HG03521 (cell line): ENCODE measurements around the gene LDLRAD4.
A peak's percentile ranks its signal among the peaks of the same experiment; 100 is the strongest.

Source experiments
- ATAC-seq: cut with Tn5 transposase; IDR thresholded peaks from one replicate; pipeline ENCODE4 v1.9.1; 2021; ENCODE audit warnings: mild to moderate bottlenecking, moderate library complexity; ENCODE audit not compliant: unreplicated experiment

LDLRAD4 gene

DNA sequence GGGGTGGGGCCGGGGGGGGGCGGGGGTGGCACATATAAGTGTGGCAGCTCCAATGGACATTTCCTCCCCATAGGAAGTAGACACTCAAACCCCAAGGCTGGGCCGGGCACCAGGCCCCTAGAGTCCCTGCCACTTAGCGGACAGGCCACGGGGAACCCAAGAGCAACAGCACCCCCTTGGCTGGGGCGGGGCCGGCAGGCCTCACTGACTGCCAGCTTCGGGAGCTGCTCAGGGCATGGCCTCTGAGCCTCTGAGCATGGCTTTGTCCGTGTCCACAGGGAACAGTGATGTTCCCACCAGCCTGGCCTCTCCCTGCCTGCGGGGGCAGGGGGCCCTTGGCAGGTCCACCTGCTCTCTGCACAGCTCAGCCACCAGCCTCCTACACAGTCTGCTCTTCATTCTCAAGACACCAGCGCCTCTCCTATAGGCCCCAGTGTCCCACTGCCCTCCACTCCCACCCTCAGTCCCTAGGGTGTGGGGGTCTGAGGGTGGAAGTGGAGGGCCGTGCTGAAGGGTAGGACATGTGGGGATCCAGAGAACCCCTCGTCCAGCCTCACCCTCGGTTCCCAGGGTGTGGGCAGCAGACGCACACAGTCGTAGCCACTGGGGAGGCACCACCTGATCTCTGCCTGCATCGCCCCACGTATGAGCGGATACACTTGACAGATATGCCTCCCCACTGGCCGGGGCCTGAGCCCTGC lies 401.1 kb downstream of the LDLRAD4 start:
- ATAC-seq = no peak

- ATAC-seq = no peak
Observed at GRCh38 chr18:13620206-13620672, 401.7 kb downstream of the LDLRAD4 start.

GRCh38 chr18:13620818-13621445 lies 402.4 kb downstream of the LDLRAD4 start:
- no peak for ATAC-seq

GRCh38 chr18:13621446-13621849 lies 402.9 kb downstream of the LDLRAD4 start:
- ATAC-seq = no peak

DNA sequence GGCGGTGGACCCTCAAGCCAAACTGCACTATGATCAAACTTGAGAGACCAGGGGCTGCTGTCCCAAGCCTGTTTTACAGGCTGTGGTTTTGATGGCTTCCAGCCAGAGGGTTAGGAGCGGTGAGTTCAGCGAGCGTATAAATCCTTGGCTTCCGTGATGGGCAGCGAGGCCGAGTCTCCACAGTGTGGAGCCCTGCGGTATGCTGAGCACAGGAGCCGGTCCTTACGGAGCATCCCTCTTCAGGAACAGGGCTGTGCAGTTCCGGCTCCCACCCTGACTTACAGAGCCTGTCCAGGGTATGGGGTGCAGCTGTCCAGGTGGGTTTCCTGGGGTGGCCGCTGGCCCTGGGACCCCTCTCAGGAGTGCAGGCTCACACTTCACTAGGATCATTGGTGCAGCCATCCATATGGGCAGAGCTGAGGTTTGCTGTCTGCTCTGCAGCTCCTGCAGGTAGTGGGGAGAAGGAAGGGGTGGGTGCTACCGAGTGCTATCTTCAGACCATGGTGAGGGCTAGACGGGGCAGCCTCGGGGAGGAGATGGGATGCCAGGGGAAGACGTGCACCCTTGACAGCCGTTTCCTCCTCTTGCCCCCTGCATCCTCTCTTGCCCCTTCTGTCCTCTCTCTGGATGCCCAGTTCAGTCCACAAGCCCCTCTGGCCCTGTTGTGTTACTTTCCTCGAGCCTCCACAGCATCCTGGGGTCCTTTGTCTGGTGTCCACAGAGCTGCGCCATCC lies 403.5 kb downstream of the LDLRAD4 start:
- ATAC-seq = no peak

- ATAC-seq = no peak
Observed at GRCh38 chr18:13622751-13623150, 404.2 kb downstream of the LDLRAD4 start.

GRCh38 chr18:13623348-13623747 lies 404.8 kb downstream of the LDLRAD4 start:
- no peak for ATAC-seq

GRCh38 chr18:13623871-13624270 lies 405.3 kb downstream of the LDLRAD4 start:
- no peak for ATAC-seq

DNA sequence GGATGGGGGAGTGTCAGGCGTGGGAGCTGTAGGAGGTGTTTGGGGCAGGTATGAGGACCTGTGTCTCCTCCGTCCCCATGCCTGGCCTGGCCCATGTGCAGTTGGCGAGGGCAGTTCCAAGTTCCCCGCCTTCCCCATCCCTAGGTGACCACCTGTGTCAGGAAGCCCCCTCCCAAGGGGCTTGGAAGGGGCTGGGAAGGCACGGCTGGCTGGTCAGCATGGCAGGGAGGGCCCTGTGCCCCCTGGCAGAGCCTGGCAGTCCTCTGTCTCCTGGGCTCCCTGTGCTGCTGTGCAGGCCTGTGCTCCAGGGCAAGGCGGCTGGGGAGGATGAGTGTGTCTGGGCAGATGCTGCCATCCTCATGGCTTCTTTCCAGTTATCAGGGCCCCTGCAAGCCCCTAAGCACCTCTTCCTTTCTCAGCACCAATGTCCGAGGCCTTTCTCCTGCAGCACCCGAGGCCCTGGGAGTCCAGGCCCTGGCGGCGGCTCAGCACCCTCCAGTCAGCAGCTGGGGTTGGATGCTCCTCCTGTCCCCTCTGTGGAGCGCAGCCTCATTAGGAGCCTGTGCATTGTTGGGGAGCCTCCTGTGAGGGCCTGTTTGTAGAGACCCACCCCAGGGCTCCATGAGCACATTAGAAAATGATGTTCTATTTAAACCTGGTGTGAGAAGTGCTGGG lies 406.1 kb downstream of the LDLRAD4 start:
- no peak for ATAC-seq

GRCh38 chr18:13625355-13625754 lies 406.8 kb downstream of the LDLRAD4 start:
- ATAC-seq = no peak

- no peak for ATAC-seq
Observed at GRCh38 chr18:13625843-13626543, 407.4 kb downstream of the LDLRAD4 start.

DNA sequence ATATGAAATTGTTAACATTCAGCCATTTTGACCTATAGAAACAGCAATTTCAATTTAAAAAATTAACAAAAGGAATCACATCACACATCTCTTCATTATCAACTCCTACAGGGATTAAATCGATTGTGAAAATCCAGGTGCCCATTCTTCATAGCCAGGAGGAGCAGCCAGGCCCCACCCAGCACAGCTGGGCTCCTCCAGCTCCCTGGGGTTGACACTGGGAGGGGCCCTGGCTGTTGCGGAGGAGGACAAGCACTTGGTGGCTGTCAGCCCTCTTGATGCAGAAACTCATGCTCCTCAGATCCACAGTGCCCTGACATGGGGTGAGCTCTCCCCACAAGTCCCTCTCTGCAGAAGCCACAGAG lies 408.0 kb downstream of the LDLRAD4 start:
- ATAC-seq = no peak

- no peak for ATAC-seq
Observed at GRCh38 chr18:13627639-13628038, 409.1 kb downstream of the LDLRAD4 start.

DNA sequence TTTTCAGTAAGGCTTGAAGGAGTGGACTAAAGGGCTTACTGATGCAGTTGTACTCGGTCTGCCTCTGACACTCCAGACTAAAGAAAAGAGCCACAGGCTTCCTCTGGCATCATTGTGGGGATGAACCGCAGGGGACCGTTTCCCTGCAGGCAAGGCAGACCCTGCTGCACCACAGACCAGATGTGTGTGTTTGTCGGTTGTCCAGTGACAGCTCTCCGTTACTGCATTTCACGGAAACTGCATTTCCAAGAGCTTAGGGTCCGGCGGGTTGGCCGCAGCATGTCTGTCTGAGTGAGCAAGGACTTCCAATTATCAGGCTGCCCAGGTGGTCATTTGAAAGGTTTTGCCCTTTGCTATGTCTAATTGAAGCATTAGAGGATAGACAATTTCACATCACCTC lies 409.7 kb downstream of the LDLRAD4 start:
- ATAC-seq = no peak

- peak; percentile 62 for ATAC-seq
Observed at GRCh38 chr18:13629841-13630715, 411.5 kb downstream of the LDLRAD4 start.

DNA sequence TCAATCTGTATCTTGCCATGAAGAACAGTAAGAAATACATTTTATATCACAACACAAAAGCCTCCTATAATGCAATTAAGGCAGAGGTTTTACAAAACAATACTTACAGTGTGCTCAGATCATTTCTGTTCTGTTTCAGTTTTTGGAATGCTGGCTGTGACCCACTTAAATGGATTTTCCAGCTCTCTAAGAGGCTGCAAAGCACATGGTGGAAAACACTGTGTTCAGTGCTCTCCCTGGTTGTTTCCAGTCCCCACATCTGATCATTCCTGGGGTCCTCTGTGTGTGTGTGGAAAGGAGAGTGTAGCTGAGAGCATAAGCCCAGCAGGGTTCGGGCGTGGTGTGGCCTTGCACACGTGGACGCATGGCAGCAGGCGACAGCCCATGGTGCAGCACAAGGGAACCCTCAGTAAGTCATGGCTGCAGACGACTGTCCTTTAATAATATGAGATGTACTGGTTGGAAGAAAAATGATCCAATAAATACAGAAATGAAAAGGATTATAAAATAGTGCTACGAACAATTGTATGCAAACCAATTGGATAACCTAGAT lies 412.2 kb downstream of the LDLRAD4 start:
- no peak for ATAC-seq

DNA sequence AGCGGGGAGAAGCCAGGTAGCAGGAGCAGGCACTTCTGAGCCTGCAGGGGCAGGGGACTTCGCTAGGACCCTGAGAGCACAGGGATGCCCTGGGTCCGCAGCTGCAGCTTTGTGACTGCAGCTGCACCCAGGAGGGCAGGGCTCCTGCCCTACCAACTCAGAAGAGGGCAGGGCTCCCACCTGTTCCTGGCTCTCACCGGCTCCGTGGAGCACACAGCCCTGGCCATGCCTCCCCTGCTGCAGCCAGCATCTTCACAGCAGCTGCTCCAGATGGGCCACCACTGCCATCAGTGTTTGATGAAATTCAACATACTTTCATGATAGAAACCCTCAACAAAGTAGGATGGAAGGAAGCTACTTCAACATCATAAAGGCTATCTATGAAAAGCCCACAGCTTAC lies 415.1 kb downstream of the LDLRAD4 start:
- ATAC-seq = no peak

DNA sequence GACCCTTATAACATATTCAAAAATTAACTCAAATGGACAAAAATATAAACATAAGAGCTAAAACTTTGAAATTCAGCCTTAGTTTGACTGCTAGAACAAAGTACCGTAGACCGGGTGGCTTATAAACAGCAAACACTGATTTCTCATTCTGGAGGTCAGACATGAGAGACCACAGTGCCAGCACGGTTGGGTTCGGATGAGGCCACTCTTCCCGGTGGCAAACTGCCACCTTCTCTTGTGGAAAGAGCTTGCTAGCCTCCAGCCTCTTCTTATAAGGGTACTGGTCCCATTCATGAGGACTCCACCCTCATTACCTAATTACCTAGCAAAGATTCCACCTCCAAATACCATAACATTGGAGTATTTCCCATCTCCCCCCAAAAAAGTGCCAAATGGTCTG lies 416.5 kb downstream of the LDLRAD4 start:
- no peak for ATAC-seq

- no peak for ATAC-seq
Observed at GRCh38 chr18:13638719-13639595, 420.4 kb downstream of the LDLRAD4 start.
